Smooth muscle cell (in vitro differentiated cells): ENCODE measurements around the gene PITPNC1. TPM values are rescaled to one million over a fixed set of nuclear protein-coding genes. Genes with fewer than 3 reads are reported as not detected.

Source experiments
- DNase-seq: peaks from one replicate; lab custom pipeline; 2025; ENCODE audit not compliant: unreplicated experiment; lab: John Stamatoyannopoulos, UW
- H2AFZ ChIP-seq: fragments of 200-600 bp; sonication (generic); 2 replicates; pipeline ENCODE4 v1.6.0; 2016; ENCODE audit warnings: antibody characterized with exemption, low read depth, mild to moderate bottlenecking
- H3F3A ChIP-seq: fragments of 200-600 bp; sonication (generic); 2 replicates; pipeline ENCODE4 v1.6.0; 2017; ENCODE audit warnings: antibody characterized with exemption, low read depth
- H3K27ac ChIP-seq: fragments of 200-600 bp; sonication (generic); 2 replicates; pipeline ENCODE4 v1.5.1; 2016; ENCODE audit warnings: low read depth, mild to moderate bottlenecking
- H3K27me3 ChIP-seq: fragments of 200-600 bp; sonication (generic); 2 replicates; pipeline ENCODE4 v1.6.1; 2016; ENCODE audit warnings: low read depth, mild to moderate bottlenecking
- H3K36me3 ChIP-seq: fragments of 200-600 bp; sonication (generic); 2 replicates; pipeline ENCODE4 v1.5.1; 2016; ENCODE audit warnings: low read depth
- H3K4me1 ChIP-seq: fragments of 200-600 bp; sonication (generic); 2 replicates; pipeline ENCODE4 v1.5.1; 2016; ENCODE audit warnings: low read depth
- H3K4me2 ChIP-seq: fragments of 200-600 bp; sonication (generic); 2 replicates; pipeline ENCODE4 v1.6.0; 2016; ENCODE audit warnings: mild to moderate bottlenecking
- H3K4me3 ChIP-seq: fragments of 200-600 bp; sonication (generic); 2 replicates; pipeline ENCODE4 v1.5.1; 2016; ENCODE audit warnings: mild to moderate bottlenecking
- H3K79me2 ChIP-seq: fragments of 200-600 bp; sonication (generic); 2 replicates; pipeline ENCODE4 v1.6.0; 2016; ENCODE audit warnings: low read depth, mild to moderate bottlenecking
- H3K9ac ChIP-seq: fragments of 200-600 bp; sonication (generic); 2 replicates; pipeline ENCODE4 v1.6.0; 2016; ENCODE audit warnings: low read depth
- H3K9me3 ChIP-seq: fragments of 200-600 bp; sonication (generic); replicated peaks from 2 replicates; pipeline ENCODE4 v1.5.1; 2016; ENCODE audit warnings: low read depth
- H4K20me1 ChIP-seq: fragments of 200-600 bp; sonication (generic); 2 replicates; pipeline ENCODE4 v1.6.0; 2016; ENCODE audit warnings: low read depth
- WGBS: methylation state at CpG from one replicate; pipeline ENCODE4 v1.1.7; 2016; ENCODE audit warnings: low lambda C conversion rate; 5-methylcytosine and 5-hydroxymethylcytosine counted together
- polyA plus RNA-seq: library from polyadenylated mRNA; unstranded; fragments of >200 nt; fragmentation: Nextera tagmentation; extraction: Ambion mirVana; gene quantifications from 2 replicates; pipeline ENCODE4 v1.2.1, GENCODE V29; 2016
- total RNA-seq: library from RNA; depleted of rRNA; stranded (reverse); fragments of >200 nt; gene quantifications from 2 replicates; pipeline ENCODE4 v1.2.3, GENCODE V29; 2014
- TF ChIP-seq, protein P1 (sequence below): fragments of 200-600 bp; sonication (generic); IDR thresholded peaks from 2 replicates; pipeline ENCODE4 v1.5.1; 2017; ENCODE audit warnings: borderline replicate concordance, mild to moderate bottlenecking, antibody characterized with exemption; ENCODE audit not compliant: insufficient read depth, poor library complexity, severe bottlenecking

Gene PITPNC1
- total and polyA plus RNA-seq, 2 experiments from 2014 or later, result 9.6 to 12.5 TPM

DNA sequence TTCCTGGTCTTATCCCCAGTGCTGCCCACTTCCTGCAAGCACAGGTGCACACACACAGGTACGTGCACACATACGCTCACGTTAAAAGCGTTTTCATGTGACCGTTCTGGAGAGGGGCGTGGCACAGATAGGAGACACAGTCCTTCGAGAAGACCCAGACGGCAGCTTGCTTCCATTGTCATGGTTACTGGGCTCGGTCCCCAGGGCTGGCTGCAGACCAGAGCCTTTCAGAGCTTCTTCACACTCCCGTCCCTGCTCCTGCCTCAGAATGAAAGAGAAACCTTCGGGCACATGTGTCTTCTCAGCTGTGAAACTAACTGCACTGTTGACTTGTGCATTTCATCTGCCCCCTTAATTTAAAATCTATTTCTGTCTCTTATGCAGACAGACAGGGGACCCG lies 154.2 kb downstream of the PITPNC1 start:
- Histone ChIP-seq H3K4me2 (no peak overlapping the region), H3K4me3 (no peak overlapping the region), H3K9me3 (no peaks in the 10 kb centered on the region), H4K20me1 (no peaks in the 10 kb centered on the region), H3K9ac (no peak overlapping the region), H3K79me2 (no peaks in the 10 kb centered on the region), H3K4me1 (peaks cover 8% of the 10 kb centered on the region), H3F3A (peaks cover 20% of the 10 kb centered on the region), H3K27me3 (no peaks in the 10 kb centered on the region), H2AFZ (no peak overlapping the region), H3K36me3 (no peaks in the 10 kb centered on the region), H3K27ac (no peak overlapping the region)
- DNase-seq, result no peak
- TF ChIP-seq, protein P1, sequence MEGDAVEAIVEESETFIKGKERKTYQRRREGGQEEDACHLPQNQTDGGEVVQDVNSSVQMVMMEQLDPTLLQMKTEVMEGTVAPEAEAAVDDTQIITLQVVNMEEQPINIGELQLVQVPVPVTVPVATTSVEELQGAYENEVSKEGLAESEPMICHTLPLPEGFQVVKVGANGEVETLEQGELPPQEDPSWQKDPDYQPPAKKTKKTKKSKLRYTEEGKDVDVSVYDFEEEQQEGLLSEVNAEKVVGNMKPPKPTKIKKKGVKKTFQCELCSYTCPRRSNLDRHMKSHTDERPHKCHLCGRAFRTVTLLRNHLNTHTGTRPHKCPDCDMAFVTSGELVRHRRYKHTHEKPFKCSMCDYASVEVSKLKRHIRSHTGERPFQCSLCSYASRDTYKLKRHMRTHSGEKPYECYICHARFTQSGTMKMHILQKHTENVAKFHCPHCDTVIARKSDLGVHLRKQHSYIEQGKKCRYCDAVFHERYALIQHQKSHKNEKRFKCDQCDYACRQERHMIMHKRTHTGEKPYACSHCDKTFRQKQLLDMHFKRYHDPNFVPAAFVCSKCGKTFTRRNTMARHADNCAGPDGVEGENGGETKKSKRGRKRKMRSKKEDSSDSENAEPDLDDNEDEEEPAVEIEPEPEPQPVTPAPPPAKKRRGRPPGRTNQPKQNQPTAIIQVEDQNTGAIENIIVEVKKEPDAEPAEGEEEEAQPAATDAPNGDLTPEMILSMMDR, result no peak
- WGBS, result 61% methylated on average over 12 of the region's 12 CpGs

DNA sequence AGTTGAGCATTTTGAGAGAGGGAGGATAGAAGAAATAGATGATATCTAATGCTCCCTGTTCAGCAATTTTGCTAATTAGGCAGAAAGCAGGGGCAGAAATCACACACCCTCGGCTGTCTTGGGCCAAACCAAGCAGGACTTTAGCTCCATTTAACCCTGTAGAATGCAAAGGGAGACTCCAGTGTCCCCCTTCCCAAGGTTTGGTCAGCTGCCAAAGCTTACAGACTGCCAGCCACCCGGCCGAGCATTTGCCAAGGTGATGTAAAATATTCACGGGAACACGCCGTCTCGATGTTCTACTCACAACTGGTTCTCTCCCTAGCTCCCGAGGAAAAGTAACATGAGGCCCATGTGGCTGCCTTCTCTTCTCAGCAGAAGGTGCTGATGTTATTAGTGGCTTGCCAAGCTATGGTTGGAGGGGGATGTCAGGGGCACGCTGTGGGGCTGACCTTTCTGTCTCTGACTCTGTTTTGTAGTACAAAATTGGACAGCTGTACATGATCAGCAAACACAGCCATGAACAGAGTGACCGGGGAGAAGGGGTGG lies 155.3 kb downstream of the PITPNC1 start:
- Histone ChIP-seq H3K4me1 (peaks cover 8% of the 10 kb centered on the region), H3K9me3 (no peaks in the 10 kb centered on the region), H3K9ac (no peak overlapping the region), H3K27ac (no peak overlapping the region), H3K27me3 (no peaks in the 10 kb centered on the region), H3K4me2 (no peak overlapping the region), H4K20me1 (no peaks in the 10 kb centered on the region), H3K36me3 (no peaks in the 10 kb centered on the region), H3F3A (peaks cover 20% of the 10 kb centered on the region), H3K79me2 (no peaks in the 10 kb centered on the region), H3K4me3 (no peak overlapping the region), H2AFZ (no peak overlapping the region)
- TF ChIP-seq, protein P1, result no peak
- 92% methylated on average over 10 of the region's 10 CpGs for WGBS
- no peak for DNase-seq

DNA sequence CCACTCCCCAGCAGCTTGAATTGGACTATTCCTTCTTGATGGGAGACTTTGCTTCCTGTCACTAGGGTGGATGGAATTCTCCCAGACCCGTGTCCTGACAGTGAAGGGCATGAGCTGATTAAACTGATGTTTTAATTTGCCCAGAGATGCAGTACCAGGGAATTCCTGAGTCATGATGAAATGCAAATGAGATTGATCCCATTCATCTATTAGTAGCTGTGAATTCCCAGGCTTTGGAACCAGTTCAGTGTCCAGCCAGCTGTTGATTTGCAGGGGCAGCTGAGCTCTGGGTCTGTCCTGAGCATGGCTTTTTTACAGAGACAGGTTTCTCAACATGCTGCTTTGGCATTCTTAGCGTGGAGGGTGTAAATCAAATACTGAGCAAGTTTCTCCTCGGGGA lies 157.9 kb downstream of the PITPNC1 start:
- no peak overlapping the region for H3K4me2 ChIP-seq
- no peak overlapping the region for H3K9ac ChIP-seq
- H3K79me2 ChIP-seq, result no peaks in the 10 kb centered on the region
- no peaks in the 10 kb centered on the region for H3K36me3 ChIP-seq
- no peaks in the 10 kb centered on the region for H3F3A ChIP-seq
- no peaks in the 10 kb centered on the region for H3K27me3 ChIP-seq
- TF ChIP-seq, protein P1, result no peak
- no peak overlapping the region for H3K4me3 ChIP-seq
- H3K27ac ChIP-seq, result no peak overlapping the region
- WGBS, result 80% methylated on average over 3 of the region's 3 CpGs
- H3K9me3 ChIP-seq, result no peaks in the 10 kb centered on the region
- no peak overlapping the region for H2AFZ ChIP-seq
- peaks cover 5% of the 10 kb centered on the region for H3K4me1 ChIP-seq
- H4K20me1 ChIP-seq, result no peaks in the 10 kb centered on the region
- DNase-seq, result no peak
